Stimulated activated CD4-positive, alpha-beta T cell treated with anti-CD3 and anti-CD28 coated beads, Interleukin-1b, Interleukin-23, amount 100 ng/mL, for 1 hour (primary cell): ENCODE measurements around the gene GNAT2.
"Not testable (repeated sequence)": the region's sequence is repeated elsewhere in the genome, so short reads cannot be mapped to it uniquely, and the experiment has no call there.

ENCODE experiments used
- DNase-seq, 2 donors: peaks; one replicate each; pipeline ENCODE4 v3.0.0-alpha.2; 2020; ENCODE audit warnings: low read depth in 2 of 2

Gene GNAT2

DNA sequence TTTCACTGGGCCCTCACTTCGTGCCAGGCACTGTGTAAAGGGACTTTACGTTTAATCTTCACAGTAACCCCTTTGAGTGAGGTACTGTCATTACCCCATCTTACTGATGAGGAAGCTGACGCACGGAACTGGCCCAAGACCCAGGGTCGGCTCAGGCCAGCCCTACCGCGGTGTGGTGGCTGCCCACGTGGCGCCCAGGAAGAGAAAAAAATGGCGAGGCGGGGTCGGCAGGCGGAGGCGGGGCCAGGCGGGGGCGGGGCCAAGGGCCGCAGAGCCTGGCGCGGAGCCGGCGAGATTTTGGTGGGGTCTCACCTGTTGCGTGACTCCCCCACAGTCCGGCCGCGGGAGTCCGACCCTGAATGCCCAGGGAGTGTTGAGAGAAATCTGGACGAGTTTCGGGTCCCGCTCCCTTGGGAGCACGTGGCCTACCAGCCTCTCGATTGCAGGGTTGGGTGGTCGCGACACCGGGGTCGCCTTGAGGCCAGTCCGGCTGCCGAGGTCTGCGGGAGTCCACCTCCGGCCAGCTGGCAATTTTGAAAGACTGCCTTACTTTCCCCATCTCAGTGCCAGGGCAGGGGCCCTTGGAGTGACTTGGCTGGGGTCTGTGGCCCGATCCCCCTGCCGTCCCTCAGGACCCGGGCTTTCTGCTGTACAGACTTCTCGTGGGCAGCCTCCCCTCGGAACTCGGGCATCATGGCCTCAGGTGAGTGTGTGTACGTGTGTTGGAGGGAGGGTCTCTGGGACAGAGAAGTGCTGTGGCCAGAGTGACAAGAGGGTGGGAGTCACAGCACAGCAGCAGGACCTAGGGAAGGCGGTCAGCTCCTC, at the start of gene GNAT2, which contains the start of gene AMPD2:
Gene GNAT2, minus strand, starts transcription at position 41 of the 825 bp plus-strand sequence. CDS start 6,746 bp downstream, outside the sequence.
Gene AMPD2, plus strand, starts transcription at position 262 of the 825 bp plus-strand sequence. CDS start 1,339 bp downstream, outside the sequence.
- peak; percentile 20 to 53 for DNase-seq

DNA sequence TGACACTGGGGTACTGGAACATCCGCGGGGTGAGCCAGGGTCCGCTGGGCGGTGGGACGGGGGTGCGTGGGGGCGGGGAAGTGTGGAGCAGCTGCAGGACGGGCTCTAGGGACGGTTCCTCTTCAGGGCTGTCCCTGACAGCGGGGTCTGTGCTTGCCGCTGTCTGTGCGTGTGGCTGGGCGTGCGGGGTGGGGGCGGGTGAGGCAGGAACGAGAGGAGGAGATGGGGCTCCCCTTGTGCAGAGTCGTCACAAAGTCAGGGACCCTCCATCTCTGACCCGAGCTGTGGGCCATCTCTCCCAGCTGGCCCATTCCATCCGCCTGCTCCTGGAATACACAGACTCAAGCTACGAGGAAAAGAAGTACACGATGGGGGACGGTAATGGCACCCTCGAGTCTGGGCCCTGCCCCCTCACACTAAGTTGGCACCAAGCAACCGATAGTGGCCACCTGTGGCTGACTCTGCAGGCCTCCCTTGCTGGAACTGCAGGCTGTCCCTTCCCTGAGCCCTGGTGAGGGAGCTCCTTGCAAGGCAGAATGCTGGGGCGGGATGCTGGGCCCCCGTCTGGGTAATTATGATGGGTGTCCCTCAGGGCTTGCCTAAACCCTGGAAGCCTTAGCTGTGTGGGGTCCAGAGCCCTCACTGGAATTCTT, 48.8 kb upstream of the GNAT2 start:
- DNase-seq, result no peak

DNA sequence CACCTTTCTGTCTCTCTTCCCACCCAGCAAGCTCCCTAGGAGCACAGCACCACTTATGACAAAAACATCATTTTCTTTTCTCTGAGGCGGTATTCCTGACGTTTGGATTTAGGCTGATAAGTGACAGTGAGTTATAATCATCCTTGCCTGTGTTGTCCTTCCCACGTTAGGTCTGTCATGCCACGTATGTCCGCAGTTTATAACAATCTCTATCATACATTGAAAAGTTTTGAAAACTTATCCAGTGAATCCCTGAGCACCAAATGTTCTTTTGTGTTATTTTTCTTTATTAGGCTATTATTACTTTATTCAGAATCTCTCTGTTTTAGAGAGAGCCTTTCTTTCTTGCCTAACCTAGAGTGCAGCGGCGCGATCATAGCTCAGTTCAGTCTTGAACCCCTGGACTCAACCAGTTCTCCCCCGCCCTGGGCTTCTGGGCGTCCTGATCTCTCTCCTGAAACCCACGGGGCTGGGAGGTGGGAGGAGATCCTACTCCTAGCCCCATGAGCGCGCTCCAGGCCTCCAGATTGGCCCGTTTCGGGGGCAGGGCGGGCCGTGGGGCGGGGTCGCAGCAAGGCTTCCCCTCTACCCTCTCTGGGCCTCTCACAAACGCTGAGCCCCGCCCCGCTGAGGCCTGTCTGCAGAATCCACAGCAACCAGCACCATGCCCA, 48.2 kb upstream of the GNAT2 start, which contains the start of gene GSTM2:
Gene GSTM2, plus strand, starts transcription at position 606 of the 671 bp plus-strand sequence. Its CDS starts 59 bp downstream, at position 665.
- DNase-seq, result peak; percentile 26 to 70

DNA sequence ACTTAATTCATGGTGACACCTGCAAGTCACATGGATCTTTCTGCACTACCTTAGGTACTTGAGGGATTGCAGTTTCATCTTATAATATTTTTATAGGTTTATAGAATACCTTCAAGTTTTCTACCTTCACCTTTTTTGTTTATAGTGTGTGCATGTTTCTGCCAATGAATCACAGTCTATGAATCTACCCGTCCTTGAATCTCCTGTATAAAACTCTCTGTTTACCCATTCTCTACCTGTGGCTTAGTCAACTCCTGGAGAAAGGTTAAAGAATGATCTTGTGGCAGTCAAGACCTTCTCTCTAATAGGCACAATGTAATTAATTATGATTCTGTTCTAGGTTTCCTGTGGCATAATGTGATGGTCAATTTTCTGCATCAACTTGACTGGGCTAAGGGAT, 45.3 kb upstream of the GNAT2 start:
- no peak for DNase-seq

DNA sequence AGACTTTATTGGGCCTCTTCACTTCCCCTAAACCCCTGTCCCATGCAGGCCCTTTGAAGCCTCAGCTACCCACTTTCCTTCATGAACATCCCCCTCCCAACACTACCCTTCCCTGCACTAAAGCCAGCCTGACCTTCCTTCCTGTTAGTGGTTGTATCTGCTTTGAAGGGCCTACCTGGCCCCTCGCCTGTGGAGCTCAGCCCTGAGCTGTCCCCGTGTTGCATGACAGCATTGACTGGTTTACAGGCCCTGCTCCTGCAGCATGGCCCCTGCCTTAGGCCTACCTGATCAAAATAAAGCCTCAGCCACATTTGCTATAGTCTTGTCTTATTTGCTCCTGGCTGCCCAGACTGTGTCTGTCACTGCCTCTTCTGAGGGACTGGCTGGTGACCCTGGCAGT, 42.0 kb upstream of the GNAT2 start:
- no peak for DNase-seq

DNA sequence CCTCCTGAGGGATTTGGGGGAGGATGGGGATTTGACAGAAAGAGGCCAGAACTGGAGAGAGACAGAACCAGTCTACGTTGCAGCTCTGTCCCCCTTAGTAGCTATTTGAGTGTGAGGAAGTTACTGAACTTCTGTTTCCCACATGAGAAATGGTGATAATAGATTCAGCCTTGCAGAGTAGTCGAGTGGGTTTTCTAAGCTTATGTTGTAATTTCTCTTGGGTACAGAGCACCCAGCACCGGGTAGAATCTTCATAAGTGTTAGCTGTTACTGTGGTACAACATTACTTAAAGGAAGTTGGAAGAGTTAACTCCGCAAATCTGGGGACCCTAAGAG, 41.2 kb upstream of the GNAT2 start:
- not testable (repeated sequence) for DNase-seq

DNA sequence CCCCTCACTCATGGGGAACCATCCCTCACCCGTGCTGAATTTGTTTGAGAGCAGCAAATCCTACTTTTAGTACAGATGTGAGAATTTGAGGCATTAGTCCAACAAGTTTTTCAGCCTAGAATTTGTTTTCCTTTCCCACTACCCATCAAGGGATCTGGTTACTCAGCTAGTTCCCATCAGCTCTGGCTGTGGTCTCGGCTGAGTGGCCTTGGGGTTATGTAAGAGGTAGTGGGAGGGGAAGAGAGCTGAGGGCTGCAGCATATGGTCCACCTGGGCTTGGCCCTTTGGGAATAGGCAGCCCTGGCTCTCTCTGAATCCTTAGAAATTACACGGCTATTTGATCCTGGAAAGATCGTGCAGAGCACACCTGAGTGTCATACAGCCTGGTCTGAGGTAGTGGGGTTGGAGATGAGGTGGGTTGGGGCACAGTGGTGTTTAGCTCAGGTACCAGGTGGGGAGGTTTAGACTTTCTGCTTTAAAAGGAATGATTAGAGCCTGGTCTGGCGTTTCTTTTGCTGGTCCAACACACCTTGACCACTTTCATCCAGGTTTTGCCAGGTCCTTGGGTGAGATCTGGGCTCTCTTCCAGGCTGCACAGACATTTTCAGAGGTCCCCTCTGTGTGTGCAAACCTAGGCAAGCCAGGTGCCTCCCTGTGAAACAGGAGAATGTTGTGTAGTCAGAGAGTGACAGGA, 40.7 kb upstream of the GNAT2 start:
- DNase-seq, result no peak

DNA sequence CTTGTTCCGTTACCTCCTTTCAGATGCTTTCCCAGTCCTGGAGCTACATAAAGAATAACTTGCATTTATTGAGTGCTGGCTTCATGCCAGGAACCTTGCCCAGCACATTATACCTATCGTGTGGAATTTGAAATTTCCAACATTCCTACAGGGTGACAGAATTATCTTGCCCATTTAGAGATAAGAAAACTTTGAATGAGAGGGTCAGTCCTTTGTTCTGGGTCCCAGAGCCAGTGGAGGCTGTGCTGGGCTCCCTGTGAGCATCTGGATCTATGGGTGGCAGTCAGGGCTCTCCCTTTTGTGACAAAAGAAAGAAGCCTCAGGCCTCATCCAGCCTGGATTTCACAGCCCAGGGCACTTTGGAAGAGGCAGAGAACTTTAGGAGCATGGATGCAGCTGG, 39.7 kb upstream of the GNAT2 start:
- DNase-seq, result no peak

DNA sequence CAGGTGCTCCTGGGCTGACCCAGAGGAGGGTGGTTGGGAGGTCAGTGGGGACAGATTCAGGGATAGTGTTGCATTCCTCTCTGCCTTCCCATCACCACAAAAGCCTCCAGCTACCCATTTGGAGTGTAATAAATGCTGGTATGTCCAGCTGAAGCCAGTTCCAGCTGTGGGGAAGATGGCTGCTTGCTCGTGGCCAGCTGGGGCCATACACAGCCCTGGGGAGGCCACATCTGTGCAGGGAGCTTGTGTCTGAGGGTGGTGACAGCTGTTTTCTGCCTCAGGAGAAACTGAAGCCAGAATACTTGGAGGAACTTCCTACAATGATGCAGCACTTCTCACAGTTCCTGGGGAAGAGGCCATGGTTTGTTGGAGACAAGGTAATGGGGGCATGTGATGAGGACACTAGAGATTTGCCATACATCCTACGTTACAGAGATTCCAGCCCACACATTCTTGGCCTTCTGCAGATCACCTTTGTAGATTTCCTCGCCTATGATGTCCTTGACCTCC, 39.2 kb upstream of the GNAT2 start:
- DNase-seq, result no peak

DNA sequence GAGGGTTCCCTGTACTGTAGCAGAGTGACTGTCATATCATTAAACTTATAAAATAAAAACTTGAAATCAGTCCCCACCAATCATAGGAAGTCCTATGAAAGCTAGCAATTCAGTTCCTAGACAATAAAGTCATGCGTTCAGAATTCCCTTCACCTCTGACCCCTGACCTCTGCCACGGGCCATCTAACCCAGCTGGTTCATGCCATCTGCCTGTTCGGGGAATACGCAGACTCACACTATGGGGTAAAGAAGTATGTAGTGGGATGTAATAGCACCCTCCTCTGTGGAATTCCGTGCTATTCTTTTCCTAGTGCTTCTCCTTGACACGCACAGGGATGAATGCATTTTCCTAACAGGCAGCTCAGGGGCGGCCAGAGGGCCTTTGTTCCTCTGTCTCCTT, 38.6 kb upstream of the GNAT2 start:
- DNase-seq, result no peak

DNA sequence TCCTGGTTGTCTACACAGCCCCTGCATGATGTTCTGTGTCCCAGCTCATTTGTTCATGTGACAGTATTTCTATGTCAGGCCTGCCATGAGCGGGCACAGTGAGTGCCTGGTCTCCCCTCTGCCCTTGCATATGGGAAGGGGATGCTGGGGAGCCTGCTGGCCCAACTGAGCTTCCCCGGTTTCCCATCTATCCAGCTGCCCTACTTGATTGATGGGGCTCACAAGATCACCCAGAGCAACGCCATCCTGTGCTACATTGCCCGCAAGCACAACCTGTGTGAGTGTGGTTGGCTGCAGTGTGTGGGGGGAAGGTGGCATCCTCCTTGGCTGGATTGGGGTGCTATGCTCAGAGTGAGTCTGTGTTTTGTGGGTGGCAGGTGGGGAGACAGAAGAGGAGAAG, 38.0 kb upstream of the GNAT2 start:
- DNase-seq, result no peak

DNA sequence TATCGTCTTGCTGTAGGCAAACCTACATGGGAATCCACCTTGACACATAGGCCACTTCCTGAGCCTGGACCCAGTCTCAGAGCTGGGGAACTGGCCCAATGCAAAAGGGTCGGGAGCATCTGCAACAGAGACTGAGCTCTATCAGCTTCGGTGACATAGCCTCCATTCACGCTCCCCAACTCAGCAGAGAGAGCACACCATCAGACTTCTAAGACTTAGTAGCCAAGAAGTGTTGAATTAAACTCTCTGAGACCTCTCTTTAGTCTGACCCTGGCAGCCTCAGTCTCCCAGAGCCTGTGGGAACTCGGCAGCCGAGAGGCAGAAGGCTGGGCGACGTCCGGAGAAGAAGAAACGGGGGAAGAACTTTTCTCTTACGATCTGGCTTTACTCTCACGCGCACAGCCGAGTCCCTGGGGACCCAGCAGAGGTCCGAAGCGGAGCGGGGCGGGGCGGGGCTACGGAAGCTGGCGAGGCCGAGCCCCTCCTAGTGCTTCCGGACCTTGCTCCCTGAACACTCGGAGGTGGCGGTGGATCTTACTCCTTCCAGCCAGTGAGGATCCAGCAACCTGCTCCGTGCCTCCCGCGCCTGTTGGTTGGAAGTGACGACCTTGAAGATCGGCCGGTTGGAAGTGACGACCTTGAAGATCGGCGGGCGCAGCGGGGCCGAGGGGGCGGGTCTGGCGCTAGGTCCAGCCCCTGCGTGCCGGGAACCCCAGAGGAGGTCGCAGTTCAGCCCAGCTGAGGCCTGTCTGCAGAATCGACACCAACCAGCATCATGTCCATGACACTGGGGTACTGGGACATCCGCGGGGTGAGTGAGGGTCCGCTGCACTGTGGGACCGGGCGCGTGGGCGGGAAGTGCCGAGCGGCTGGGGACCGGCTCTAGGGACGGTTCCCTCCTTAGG, 36.5 kb upstream of the GNAT2 start, which contains the start of gene GSTM4:
Gene GSTM4, plus strand, starts transcription at position 485 of the 905 bp plus-strand sequence. Its CDS starts 291 bp downstream, at position 776.
- DNase-seq, result peak in 1 of 2 donors; percentile 35

DNA sequence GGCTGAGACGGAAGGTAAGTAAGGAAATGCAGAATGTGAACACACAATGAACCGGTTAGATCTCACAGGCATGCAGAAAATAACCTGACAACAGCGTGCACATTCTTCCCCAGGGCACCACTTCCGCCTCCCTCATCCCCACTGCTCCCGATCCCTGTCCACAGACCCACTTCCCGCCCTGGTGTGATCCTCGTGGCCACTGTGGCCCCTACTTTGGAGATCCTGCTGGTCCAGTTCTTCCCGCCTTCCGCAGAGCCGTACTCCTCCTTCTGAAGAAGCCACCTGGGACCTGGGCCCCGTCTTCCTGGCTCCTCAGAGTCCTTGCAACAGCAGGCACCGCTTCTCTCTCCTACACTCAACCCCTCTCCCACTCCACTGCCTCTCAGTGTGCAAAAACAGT, 35.1 kb upstream of the GNAT2 start:
- no peak for DNase-seq

DNA sequence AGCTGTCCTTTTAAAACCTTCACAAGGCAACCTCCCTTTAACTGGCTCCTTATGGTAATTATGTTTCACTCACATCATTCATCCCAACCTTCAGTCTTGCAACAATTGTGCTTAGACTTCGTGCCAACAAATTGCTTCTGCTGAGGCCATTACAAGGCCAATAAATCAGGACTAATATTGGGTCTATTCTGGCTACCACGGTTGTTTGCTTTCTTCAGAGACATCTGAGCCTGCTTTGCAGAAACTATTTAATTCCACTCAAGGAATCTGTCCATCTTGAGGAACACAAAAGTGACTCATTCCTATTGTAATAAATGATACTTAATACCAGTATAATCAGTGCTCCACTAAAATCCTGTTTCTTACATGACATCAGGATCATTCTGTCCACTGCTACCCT, 33.9 kb upstream of the GNAT2 start:
- no peak for DNase-seq

DNA sequence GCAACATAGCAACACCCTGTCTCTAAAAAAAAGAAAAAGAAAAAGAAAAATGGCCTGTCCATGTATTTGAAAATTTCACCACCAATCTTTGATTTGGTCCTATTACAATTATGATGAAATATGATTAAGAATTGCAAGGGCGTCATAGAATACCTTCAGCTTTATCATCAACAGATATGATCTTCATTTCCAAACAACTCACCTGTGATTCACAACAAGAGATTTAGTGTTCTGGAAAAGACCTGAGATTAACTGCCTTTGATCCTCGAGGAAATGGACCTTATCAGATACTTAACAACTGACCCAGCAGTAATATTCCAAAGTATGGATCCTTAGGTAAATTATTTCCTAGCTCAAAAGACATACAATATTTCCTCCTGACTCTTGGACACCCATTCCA, 33.0 kb upstream of the GNAT2 start:
- no peak for DNase-seq

DNA sequence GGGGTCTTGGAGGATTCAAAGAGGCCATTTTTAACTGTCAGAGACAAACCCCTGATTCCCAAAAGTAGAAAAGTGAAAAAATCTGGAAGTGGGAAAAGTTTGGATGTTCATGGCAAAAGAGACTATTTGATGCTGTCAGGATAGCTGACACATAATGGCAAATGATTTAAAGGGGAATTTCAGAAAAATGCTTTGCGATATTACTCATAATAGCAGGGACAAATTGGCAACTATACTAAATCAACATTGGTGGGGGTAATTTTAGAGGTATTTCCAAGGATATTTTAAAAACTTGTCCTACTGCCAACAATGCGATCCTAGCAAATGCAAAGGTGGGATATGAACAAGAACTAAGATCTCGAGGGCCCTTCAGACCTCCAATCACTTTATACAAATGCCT, 31.2 kb upstream of the GNAT2 start:
- DNase-seq, result no peak

DNA sequence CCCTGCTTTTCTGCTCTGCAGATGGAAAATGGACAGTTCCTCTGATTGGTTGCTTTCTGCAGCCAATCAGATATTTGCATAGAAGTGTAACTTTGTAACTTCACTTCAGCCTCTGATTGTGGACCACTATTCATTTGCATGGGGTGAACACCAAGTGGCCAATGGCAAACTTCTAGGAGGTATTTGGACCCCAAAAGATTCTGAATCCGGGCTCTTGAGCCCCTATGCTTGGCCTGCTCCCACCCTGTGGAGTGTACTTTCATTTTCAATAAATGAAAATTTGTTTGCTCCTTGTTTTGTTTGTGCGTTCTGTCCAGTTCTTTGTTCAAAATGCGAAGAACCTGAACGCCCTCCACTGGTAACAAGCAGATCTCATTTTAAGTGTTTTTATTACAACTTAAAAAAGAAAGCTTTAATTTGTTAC, 30.1 kb upstream of the GNAT2 start:
- DNase-seq, result no peak

DNA sequence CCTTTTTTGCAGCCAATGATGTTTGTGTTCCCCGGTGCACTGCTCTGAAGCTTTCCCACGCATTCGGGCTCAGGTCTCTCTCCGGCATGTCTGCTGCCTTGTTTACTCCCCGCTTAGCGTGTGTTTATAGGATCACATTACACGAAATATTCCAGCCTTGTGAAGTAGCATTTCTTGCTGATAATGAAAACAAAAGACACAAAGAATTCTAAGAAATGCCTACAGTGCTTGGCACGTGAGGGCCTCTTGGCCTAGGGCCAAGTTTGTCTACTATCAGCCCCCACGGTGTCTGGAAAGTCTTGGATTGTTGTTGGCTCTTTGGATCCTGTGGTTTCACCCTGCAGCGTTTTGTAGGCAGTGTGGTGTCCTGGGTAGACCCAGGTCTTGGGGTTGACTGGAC, 25.3 kb upstream of the GNAT2 start:
- no peak for DNase-seq

DNA sequence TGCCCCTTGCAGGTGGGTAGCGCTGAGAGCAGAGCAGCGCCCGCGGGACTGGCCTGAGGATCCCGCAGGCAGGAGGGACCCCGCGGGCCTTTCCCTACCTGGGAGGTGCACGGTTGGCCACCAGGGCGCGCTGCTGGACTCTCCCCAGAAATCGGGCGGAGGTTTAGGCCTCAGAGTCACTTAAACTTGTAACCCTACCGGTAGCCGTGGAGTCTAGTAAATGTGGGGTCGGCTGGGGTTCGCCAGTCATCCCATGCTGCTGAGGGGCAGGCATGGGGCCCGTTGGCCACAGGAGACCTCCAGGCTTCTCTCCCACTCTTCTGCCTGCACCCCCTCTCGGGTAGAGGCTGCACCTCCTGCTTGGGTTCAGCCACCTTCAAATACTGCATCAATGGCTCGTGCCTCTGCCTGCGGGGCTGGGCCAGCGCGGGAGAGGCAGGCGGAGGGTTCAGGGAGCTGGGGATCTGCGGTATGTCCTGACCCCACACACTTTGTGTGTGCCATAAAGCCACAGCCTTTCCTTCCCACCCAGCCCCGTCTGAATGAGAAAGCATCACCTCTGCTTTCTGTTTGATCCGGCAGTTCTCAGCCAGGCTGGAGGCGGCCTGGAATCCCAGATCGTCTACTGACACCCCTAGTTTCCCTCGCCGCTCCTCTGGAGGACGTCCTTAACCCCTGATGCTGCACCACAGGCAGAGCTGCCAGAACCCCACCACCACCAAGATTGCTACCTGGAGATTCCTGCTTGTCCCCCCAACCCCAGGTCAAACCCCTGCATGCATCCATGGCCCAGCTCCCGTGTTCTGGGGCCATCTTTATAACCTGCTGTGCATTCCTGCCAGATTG, 24.2 kb upstream of the GNAT2 start:
- peak; percentile 71 to 80 for DNase-seq

DNA sequence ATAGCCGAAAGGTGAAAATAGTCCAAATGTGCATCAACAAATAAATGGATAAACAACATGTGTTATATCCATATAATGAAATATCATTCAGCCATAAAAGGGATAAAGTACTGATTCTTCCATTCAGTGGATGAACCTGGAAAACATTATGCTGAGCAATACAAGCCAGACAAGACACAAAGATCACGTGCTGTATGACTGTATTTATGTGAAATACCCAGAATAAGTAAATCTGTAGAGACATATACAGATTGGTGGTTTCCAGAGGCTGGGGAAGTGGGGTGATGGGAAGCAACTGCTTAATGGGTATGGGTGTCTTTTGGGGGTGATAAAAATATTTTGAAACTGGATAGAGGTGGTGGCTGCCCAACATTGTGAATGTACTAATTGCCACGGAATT, 23.2 kb upstream of the GNAT2 start:
- DNase-seq, result no peak
